ENCODE results near the gene MISP. TPM values are rescaled to one million over a fixed set of nuclear protein-coding genes. Genes with fewer than 3 reads are reported as not detected.
A peak's percentile ranks its signal among the peaks of the same experiment; 100 is the strongest.

MISP gene
- total and polyA plus RNA-seq, 7 donors, result 0.08 to 0.13 (median 0.09) TPM; not detected in 4

DNA sequence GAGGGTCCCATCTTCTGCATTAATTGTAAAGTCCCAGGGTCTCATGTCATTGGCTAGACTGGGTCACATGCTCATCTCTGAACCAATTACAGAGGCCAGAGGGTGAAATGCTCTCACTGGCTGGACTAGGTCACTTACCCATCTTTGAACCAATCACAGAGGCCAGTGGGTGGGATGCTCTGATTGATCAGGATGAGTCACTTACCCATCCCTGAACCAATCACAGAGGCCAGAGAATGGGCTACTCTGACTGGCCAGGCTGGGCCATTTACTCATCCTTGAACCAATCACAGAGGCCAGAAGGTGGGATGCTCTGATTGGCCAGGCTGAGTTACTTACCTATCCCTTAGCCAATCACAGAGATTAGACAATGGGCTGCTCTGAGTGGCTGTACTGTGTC lies 5.3 kb downstream of the MISP start:
- no peaks in the 10 kb centered on the region for H3K36me3 ChIP-seq (ENCODE audit: insufficient read depth in 1 of 2, low read depth in 1 of 2)
- DNase-seq (no peak), ATAC-seq (no peak)
- H3K4me3 ChIP-seq, result no peak overlapping the region
- intact Hi-C loops (cut with DNase I), result no loop called here
- TF ChIP-seq, protein P1, sequence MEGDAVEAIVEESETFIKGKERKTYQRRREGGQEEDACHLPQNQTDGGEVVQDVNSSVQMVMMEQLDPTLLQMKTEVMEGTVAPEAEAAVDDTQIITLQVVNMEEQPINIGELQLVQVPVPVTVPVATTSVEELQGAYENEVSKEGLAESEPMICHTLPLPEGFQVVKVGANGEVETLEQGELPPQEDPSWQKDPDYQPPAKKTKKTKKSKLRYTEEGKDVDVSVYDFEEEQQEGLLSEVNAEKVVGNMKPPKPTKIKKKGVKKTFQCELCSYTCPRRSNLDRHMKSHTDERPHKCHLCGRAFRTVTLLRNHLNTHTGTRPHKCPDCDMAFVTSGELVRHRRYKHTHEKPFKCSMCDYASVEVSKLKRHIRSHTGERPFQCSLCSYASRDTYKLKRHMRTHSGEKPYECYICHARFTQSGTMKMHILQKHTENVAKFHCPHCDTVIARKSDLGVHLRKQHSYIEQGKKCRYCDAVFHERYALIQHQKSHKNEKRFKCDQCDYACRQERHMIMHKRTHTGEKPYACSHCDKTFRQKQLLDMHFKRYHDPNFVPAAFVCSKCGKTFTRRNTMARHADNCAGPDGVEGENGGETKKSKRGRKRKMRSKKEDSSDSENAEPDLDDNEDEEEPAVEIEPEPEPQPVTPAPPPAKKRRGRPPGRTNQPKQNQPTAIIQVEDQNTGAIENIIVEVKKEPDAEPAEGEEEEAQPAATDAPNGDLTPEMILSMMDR (IDR thresholded peaks at IDR 0.05), result no peak
- H3K27ac ChIP-seq, result no peak overlapping the region
- H3K27me3 ChIP-seq (ENCODE audit: insufficient read depth in 3 of 3, low read length in 2 of 3), result peaks cover 0 to 13% (median 8%) of the 10 kb centered on the region in 3 donors
- H3K4me1 ChIP-seq, result no peaks in the 10 kb centered on the region
- peaks cover 8% of the 10 kb centered on the region for H3K9me3 ChIP-seq

DNA sequence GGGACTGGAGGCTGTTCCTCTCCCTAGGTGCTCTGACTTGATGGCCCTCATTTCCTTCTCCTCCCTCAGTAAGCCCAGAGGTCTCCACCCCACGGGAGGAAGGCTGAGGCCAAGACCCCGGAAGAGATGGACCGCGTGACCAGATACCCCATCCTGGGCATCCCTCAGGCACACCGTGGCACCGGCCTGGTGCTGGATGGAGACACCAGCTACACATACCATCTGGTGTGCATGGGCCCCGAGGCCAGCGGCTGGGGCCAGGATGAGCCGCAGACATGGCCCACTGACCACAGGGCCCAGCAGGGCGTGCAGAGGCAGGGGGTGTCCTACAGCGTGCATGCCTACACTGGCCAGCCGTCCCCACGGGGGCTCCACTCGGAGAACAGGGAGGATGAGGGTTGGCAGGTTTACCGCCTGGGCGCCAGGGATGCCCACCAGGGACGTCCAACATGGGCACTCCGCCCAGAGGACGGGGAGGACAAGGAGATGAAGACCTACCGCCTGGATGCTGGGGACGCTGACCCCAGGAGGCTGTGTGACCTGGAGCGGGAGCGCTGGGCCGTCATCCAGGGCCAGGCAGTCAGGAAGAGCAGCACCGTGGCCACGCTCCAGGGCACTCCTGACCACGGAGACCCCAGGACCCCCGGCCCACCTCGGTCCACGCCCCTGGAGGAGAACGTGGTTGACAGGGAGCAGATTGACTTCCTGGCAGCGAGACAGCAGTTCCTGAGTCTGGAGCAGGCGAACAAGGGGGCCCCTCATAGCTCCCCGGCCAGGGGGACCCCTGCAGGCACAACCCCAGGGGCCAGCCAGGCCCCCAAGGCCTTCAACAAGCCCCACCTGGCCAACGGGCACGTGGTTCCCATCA lies 6.1 kb downstream of the MISP start:
- TF ChIP-seq, protein P1 (IDR thresholded peaks at IDR 0.05), result no peak
- DNase-seq, result no peak

DNA sequence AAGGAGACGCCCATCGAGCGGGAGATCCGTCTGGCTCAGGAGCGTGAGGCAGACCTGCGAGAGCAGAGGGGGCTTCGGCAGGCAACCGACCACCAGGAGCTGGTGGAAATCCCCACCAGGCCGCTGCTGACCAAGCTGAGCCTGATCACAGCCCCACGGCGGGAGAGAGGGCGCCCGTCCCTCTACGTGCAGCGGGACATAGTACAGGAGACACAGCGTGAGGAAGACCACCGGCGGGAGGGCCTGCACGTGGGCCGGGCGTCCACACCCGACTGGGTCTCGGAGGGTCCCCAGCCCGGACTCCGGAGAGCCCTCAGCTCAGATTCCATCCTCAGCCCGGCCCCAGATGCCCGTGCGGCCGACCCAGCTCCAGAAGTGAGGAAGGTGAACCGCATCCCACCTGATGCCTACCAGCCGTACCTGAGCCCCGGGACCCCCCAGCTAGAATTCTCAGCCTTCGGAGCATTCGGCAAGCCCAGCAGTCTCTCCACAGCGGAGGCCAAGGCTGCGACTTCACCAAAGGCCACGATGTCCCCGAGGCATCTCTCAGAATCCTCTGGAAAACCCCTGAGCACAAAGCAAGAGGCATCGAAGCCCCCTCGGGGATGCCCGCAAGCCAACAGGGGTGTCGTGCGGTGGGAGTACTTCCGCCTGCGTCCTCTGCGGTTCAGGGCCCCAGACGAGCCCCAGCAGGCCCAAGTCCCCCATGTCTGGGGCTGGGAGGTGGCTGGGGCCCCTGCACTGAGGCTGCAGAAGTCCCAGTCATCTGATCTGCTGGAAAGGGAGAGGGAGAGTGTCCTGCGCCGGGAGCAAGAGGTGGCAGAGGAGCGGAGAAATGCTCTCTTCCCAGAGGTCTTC lies 7.1 kb downstream of the MISP start:
- Histone ChIP-seq H3K4me1 (no peaks in the 10 kb centered on the region), H3K27ac (no peak overlapping the region), H3K9me3 (peaks cover 8% of the 10 kb centered on the region), H3K36me3 (ENCODE audit: insufficient read depth in 1 of 2, low read depth in 1 of 2) (no peaks in the 10 kb centered on the region), H3K27me3 (ENCODE audit: insufficient read depth in 3 of 3, low read length in 2 of 3) (peaks cover 0 to 3% (median under 1%) of the 10 kb centered on the region in 3 donors), H3K4me3 (no peak overlapping the region)
- TF ChIP-seq, protein P1 (IDR thresholded peaks at IDR 0.05), result no peak
- intact Hi-C loops (cut with DNase I), result no loop called here
- no peak for DNase-seq
- peak in 1 of 4 donors; percentile 30 for ATAC-seq
- WGBS, 3 donors, result 92 to 94% (median 93%) methylated on average over 42 to 50 of the region's 50 CpGs

More for the DNA sequence above, 6.1 kb downstream of the MISP start:
- Histone ChIP-seq H3K27me3 (ENCODE audit: insufficient read depth in 3 of 3, low read length in 2 of 3) (peaks cover 0 to 7% (median 6%) of the 10 kb centered on the region in 3 donors), H3K27ac (no peak overlapping the region), H3K4me1 (no peaks in the 10 kb centered on the region), H3K4me3 (no peak overlapping the region), H3K36me3 (ENCODE audit: insufficient read depth in 1 of 2, low read depth in 1 of 2) (no peaks in the 10 kb centered on the region), H3K9me3 (peaks cover 8% of the 10 kb centered on the region)
- no peak for ATAC-seq
- intact Hi-C loops (cut with DNase I), result no loop called here
- 82 to 86% (median 86%) methylated on average over 35 to 36 of the region's 36 CpGs for WGBS, 3 donors

DNA sequence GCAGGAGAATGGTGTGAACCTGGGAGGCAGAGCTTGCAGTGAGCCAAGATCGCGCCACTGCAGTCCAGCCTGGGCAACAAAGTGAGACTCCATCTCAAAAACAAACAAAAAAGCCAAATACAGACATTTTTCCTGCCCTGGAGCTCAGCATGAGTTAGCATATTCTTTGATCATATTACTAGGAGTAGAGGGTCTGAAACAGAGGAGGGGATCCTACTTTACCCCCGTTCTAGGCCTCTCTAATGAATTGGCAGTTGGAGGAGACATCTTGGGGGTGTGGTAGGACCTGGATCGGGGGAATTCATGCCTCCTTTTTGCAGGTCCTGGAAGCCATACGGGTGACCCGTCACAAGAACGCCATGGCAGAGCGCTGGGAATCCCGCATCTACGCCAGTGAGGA lies 12.3 kb downstream of the MISP start:
- DNase-seq (no peak), ATAC-seq (no peak)
- Histone ChIP-seq H3K9me3 (peaks cover 8% of the 10 kb centered on the region), H3K4me3 (no peak overlapping the region), H3K27ac (no peak overlapping the region), H3K36me3 (ENCODE audit: insufficient read depth in 1 of 2, low read depth in 1 of 2) (no peaks in the 10 kb centered on the region), H3K4me1 (no peaks in the 10 kb centered on the region), H3K27me3 (ENCODE audit: insufficient read depth in 3 of 3, low read length in 2 of 3) (peaks cover 0 to 4% (median 0%) of the 10 kb centered on the region in 3 donors)
- intact Hi-C loops (cut with DNase I), result no loop called here
- WGBS, 3 donors, result 89 to 92% (median 89%) methylated on average over 10 of the region's 10 CpGs
- TF ChIP-seq, protein P1 (IDR thresholded peaks at IDR 0.05), result no peak
